Stimulated activated CD8-positive, alpha-beta memory T cell treated with anti-CD3 and anti-CD28 coated beads, Interleukin-15, amount 100 ng/mL, for 24 hours (primary cell): ENCODE measurements around the gene OTULIN.

ENCODE experiments used
- DNase-seq: peaks from one replicate; pipeline ENCODE4 v3.0.0-alpha.2; 2020; ENCODE audit warnings: low read depth

The OTULIN gene

GRCh38 chr5:14668181-14668591, 3.7 kb downstream of the OTULIN start:
- DNase-seq: peak; percentile 26

- DNase-seq: no peak
Measured at GRCh38 chr5:14669415-14669814, 4.9 kb downstream of the OTULIN start.

GRCh38 chr5:14669975-14670374, 5.5 kb downstream of the OTULIN start:
- DNase-seq: no peak

- no peak for DNase-seq
Measured at GRCh38 chr5:14671414-14671813, 6.9 kb downstream of the OTULIN start.

- DNase-seq: no peak
Measured at GRCh38 chr5:14672082-14672481, 7.6 kb downstream of the OTULIN start.

- no peak for DNase-seq
Measured at GRCh38 chr5:14672484-14673394, 8.2 kb downstream of the OTULIN start.

GRCh38 chr5:14673443-14673842, 8.9 kb downstream of the OTULIN start:
- no peak for DNase-seq

- no peak for DNase-seq
Measured at GRCh38 chr5:14674983-14675854, 10.7 kb downstream of the OTULIN start.

- DNase-seq: no peak
Measured at GRCh38 chr5:14675865-14676300, 11.4 kb downstream of the OTULIN start.

- no peak for DNase-seq
Measured at GRCh38 chr5:14676320-14676719, 11.8 kb downstream of the OTULIN start.

GRCh38 chr5:14678773-14679334, 14.3 kb downstream of the OTULIN start:
- DNase-seq: no peak

GRCh38 chr5:14679595-14679994, 15.1 kb downstream of the OTULIN start:
- DNase-seq: no peak

- DNase-seq: no peak
Measured at GRCh38 chr5:14681236-14681752, 16.8 kb downstream of the OTULIN start.

GRCh38 chr5:14683906-14684455, 19.5 kb downstream of the OTULIN start:
- no peak for DNase-seq

- DNase-seq: no peak
Measured at GRCh38 chr5:14684757-14685156, 20.2 kb downstream of the OTULIN start.

GRCh38 chr5:14685757-14686156, 21.2 kb downstream of the OTULIN start:
- DNase-seq: no peak

- DNase-seq: no peak
Measured at GRCh38 chr5:14686517-14686916, 22.0 kb downstream of the OTULIN start.

GRCh38 chr5:14687023-14687665, 22.6 kb downstream of the OTULIN start:
- DNase-seq: no peak

GRCh38 chr5:14693070-14693469, 28.6 kb downstream of the OTULIN start:
- no peak for DNase-seq

GRCh38 chr5:14695152-14695551, 30.6 kb downstream of the OTULIN start:
- no peak for DNase-seq

GRCh38 chr5:14696057-14696456, 31.5 kb downstream of the OTULIN start:
- DNase-seq: no peak
